Vagina (tissue), 2 donors: ENCODE data around the gene PACS1. TPM values are rescaled to one million over a fixed set of nuclear protein-coding genes. Genes with fewer than 3 reads are reported as not detected.

Experiments
- DNase-seq, 2 donors: peaks; one replicate each; pipeline ENCODE4 v3.0.0-alpha.2; 2017; ENCODE audit errors: extremely low spot score in 2 of 2
- H3K27ac ChIP-seq: fragments of 200-600 bp; sonication (generic); one replicate; pipeline ENCODE4 v1.5.1; 2019
- H3K27me3 ChIP-seq: fragments of 200-600 bp; sonication (generic); one replicate; pipeline ENCODE4 v1.5.1; 2019
- H3K36me3 ChIP-seq, 2 donors: fragments of 200-600 bp; sonication (generic); one replicate each; pipeline ENCODE4 v1.5.1; 2017 to 2019
- H3K4me1 ChIP-seq: fragments of 200-600 bp; sonication (generic); one replicate; pipeline ENCODE4 v1.5.1; 2019
- H3K4me3 ChIP-seq, 2 donors: fragments of 200-600 bp; sonication (generic); 1 replicate in 1 of 2; 2 replicates in 1 of 2; pipeline ENCODE4 v1.5.1; 2016 to 2019
- H3K9me3 ChIP-seq: fragments of 200-600 bp; sonication (generic); one replicate; pipeline ENCODE4 v1.5.1; 2019
- CTCF ChIP-seq, 3 experiments: fragments of 450-650 bp in 2 of 3; fragments of 200-600 bp in 1 of 3; sonication (generic) in 1 of 3; IDR thresholded peaks; one replicate each; pipeline ENCODE4 v1.5.1; 2017 to 2019; ENCODE audit warnings: antibody characterized with exemption in 3 of 3, mild to moderate bottlenecking in 2 of 3, moderate library complexity in 2 of 3
- POLR2A ChIP-seq, 2 donors: fragments of 450-650 bp; IDR thresholded peaks; one replicate each; pipeline ENCODE4 v1.6.1; 2017; ENCODE audit warnings: antibody characterized with exemption in 2 of 2, mild to moderate bottlenecking in 2 of 2, moderate library complexity in 2 of 2
- POLR2AphosphoS5 ChIP-seq, 2 donors: sonication (generic); formaldehyde crosslinking; IDR thresholded peaks; one replicate each; pipeline ENCODE4 v1.9.0; 2017; ENCODE audit warnings: antibody characterized with exemption in 2 of 2, mild to moderate bottlenecking in 2 of 2, low read depth in 1 of 2; ENCODE audit not compliant: insufficient read depth in 1 of 2
- intact Hi-C: fragments of 100-400 bp; cut with DNase I; formaldehyde crosslinking; loops from one replicate; pipeline ENCODE4 v1.15.1; 2023
- total RNA-seq: library from RNA; depleted of rRNA; stranded (reverse); fragments of >200 nt; gene quantifications from one replicate; pipeline ENCODE4 v1.2.3, GENCODE V29; 2016

PACS1 gene
- total RNA-seq, 1 donor from 2014 or later: 66.0 TPM

- no peaks in the 10 kb centered on the region for H3K36me3 ChIP-seq
- H3K27ac ChIP-seq: no peak overlapping the region
- peaks cover 18% of the 10 kb centered on the region for H3K4me1 ChIP-seq
- peaks cover 5% of the 10 kb centered on the region for H3K27me3 ChIP-seq
- TF ChIP-seq POLR2AphosphoS5 (IDR thresholded peaks at IDR 0.05; ENCODE audit: insufficient read depth in 1 of 2, low read depth in 1 of 2) (no peak), POLR2A (IDR thresholded peaks at IDR 0.05) (no peak), CTCF (IDR thresholded peaks at IDR 0.05) (no peak)
- H3K9me3 ChIP-seq: no peaks in the 10 kb centered on the region
- DNase-seq: no peak
- intact Hi-C loops: no loop called here
- H3K4me3 ChIP-seq: no peak overlapping the region
These were observed 223.9 kb downstream of the PACS1 start for GRCh38 chr11:66293777-66294625.

Other genes with a start within 250 kb of the PACS1 start
- gene SNX32, start 236.3 kb upstream of the PACS1 start, total RNA-seq: 1.5 TPM
- 589 TPM for gene CFL1, start 212.1 kb upstream of the PACS1 start, total RNA-seq
- 48.9 TPM for gene MUS81, start 209.8 kb upstream of the PACS1 start, total RNA-seq
- gene EFEMP2, start 197.5 kb upstream of the PACS1 start, total RNA-seq: 57.9 TPM
- gene CTSW, start 190.4 kb upstream of the PACS1 start, total RNA-seq: 0.74 TPM
- 78.6 TPM for gene FIBP, start 181.8 kb upstream of the PACS1 start, total RNA-seq
- gene CCDC85B, start 179.6 kb upstream of the PACS1 start, total RNA-seq: 76.4 TPM
- 20.9 TPM for gene FOSL1, start 169.9 kb upstream of the PACS1 start, total RNA-seq
- 21.1 TPM for gene C11orf68, start 151.2 kb upstream of the PACS1 start, total RNA-seq
- gene DRAP1, start 150.8 kb upstream of the PACS1 start, total RNA-seq: 59.2 TPM
- gene TSGA10IP, start 124.8 kb upstream of the PACS1 start, total RNA-seq: not detected
- gene SART1, start 108.5 kb upstream of the PACS1 start, total RNA-seq: 26.0 TPM
- gene EIF1AD, start 68.1 kb upstream of the PACS1 start, total RNA-seq: 50.6 TPM
- 54.5 TPM for gene BANF1, start 67.8 kb upstream of the PACS1 start, total RNA-seq
- 5.6 TPM for gene CST6, start 58.3 kb upstream of the PACS1 start, total RNA-seq
- not detected for gene CATSPER1, start 43.8 kb upstream of the PACS1 start, total RNA-seq
- not detected for gene GAL3ST3, start 21.1 kb upstream of the PACS1 start, total RNA-seq
- 107 TPM for gene SF3B2, start 17.9 kb upstream of the PACS1 start, total RNA-seq
- gene KLC2, start 187.4 kb downstream of the PACS1 start, total RNA-seq: 14.0 TPM
- 72.7 TPM for gene RAB1B, start 198.4 kb downstream of the PACS1 start, total RNA-seq
- gene CNIH2, start 207.9 kb downstream of the PACS1 start, total RNA-seq: 3.2 TPM
- 130 TPM for gene YIF1A, start 218.9 kb downstream of the PACS1 start, total RNA-seq
- gene TMEM151A, start 221.6 kb downstream of the PACS1 start, total RNA-seq: 1.7 TPM
- gene CD248, start 246.8 kb downstream of the PACS1 start, total RNA-seq: 45.2 TPM